Epidermal melanocyte (primary cell): ENCODE measurements around the gene TNFAIP8L1.

Source experiments
- DNase-seq: peaks from one replicate; pipeline ENCODE4 v3.0.0; 2011; ENCODE audit warnings: low spot score; ENCODE audit not compliant: insufficient read length

The TNFAIP8L1 gene

DNA sequence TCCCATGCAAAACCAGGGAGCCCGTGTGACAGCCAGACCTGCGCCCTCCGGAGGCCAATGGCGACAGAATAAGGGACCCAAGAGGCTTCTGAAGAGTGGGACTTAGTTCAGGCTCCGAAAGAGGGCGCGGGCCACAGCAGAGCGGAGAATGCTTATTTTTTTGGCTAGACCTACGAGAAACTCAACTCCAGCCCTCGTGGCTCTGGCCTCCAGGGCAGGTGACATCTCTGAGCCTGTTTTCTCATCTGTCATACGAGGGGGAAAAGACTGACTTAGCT lies 61.3 kb downstream of the TNFAIP8L1 start:
- no peak for DNase-seq

DNA sequence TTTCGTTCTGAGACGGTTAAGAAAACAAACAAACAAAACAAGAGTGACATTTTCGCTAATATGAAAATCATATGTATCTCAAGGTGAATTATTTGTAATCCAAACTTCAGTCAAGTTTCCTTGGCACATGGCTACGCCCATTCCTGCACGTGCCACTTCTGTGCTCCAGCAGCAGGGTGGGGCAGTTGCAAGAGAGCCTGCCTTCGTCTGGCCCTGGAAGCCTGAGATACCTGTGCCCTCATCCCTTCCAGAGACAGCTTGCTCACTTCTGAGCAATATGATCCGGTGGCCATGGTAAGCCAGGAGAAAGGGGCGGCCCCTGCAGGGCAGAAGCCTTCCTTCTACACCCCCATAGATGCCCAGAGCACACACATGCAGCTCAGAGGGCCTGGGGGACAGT lies 62.2 kb downstream of the TNFAIP8L1 start:
- no peak for DNase-seq

DNA sequence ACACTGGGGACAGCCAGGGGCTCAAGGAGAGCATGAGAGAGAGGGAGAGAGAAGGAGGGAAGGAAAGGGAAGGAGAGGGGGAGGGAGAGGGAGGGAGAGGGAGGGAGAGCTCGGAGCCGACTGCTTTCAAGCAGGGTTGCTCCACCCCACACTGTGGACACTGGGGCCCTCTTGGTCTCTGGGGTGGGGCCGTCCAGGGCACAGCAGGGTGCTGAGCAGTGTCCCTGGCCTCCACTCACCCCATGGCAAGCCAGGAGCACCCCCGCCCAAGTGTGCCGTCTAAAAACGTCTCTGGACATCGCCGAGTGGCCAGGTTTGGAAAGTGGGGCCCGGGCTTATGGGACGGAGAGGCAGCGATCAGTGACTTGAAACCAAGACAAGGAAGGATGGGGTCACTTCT lies 63.4 kb downstream of the TNFAIP8L1 start:
- DNase-seq: no peak

DNA sequence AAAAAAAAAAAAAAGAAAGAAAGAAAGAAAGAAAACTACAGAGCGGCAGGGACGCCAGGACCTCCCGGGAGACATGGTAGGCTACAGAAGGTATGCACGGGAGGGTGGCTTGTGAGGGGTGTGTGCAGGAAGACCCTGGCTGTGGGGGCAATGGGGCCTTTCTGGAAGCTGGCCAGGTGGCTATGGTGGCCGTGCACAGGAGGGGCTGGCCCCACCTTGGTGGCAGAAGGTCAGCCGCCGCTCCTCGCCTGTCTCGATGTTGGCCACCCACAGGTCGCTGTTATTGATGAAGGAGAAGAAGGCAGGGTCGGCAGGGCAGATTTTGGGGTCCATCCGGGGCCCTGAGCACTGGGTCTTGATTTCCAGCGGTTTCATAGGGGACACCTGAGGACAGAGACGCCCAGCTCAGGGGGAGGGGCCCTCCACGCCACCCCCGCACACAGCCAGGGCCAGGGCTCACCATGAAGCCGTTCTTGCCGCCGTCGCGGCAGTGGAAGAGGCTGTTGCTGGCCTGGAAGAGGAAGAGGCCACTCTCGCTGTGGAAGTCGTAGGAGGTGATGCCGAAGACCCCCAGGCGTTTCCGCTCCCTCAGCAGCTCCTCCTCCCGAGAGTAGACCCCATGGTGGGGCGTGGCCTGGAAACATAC lies 64.5 kb downstream of the TNFAIP8L1 start:
- no peak for DNase-seq

DNA sequence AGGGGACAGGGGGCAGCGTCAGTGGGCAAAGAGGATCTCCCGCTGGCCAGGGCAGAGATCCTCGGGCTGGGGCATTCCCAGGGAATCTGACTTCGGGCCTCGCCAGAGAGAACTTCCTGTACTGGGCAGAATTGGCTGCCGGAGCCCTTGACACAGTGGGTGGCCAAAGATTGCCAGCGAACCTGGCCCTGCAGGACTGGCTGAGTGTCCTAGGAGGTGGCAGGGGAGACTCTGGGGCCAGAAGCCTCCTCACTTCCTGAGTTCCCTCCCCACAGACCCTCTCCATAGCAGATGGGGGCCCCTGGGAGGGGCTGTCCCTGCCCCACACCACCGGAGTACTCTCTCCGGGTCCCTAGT lies 65.0 kb downstream of the TNFAIP8L1 start:
- DNase-seq: no peak
